ENCODE results near the gene ATP9B. TPM values are rescaled to one million over a fixed set of nuclear protein-coding genes. Genes with fewer than 3 reads are reported as not detected.

The ATP9B gene
- total RNA-seq, 1 donor from 2014 or later, result 15.8 TPM

- no peak for DNase-seq (ENCODE audit: low spot score)
- no peak for TF ChIP-seq CTCF (IDR thresholded peaks at IDR 0.05)
- Mint-ChIP-seq H3K4me1 (ENCODE audit: low read depth) (no peaks in the 10 kb centered on the region), H3K27ac (ENCODE audit: unreplicated experiment) (no peak overlapping the region), H3K36me3 (ENCODE audit: low read depth) (peaks cover 13% of the 10 kb centered on the region), H3K9me3 (ENCODE audit: low read depth) (peaks cover 4% of the 10 kb centered on the region), H3K27me3 (ENCODE audit: low read depth) (no peaks in the 10 kb centered on the region), H3K4me3 (ENCODE audit: unreplicated experiment) (no peak overlapping the region)
These were observed 248.5 kb downstream of the ATP9B start for GRCh38 chr18:79317703-79318102.

- Mint-ChIP-seq H3K27me3 (ENCODE audit: low read depth) (no peaks in the 10 kb centered on the region), H3K4me1 (ENCODE audit: low read depth) (no peaks in the 10 kb centered on the region), H3K36me3 (ENCODE audit: low read depth) (peaks cover 13% of the 10 kb centered on the region), H3K4me3 (ENCODE audit: unreplicated experiment) (no peak overlapping the region), H3K9me3 (ENCODE audit: low read depth) (peaks cover 4% of the 10 kb centered on the region), H3K27ac (ENCODE audit: unreplicated experiment) (no peak overlapping the region)
- DNase-seq (ENCODE audit: low spot score), result no peak
- no peak for TF ChIP-seq CTCF (IDR thresholded peaks at IDR 0.05)
These were observed 249.0 kb downstream of the ATP9B start for GRCh38 chr18:79318142-79318673.

- Mint-ChIP-seq H3K9me3 (ENCODE audit: low read depth) (peaks cover 4% of the 10 kb centered on the region), H3K27ac (ENCODE audit: unreplicated experiment) (no peak overlapping the region)
These were observed 251.1 kb downstream of the ATP9B start for GRCh38 chr18:79320216-79320850.

GRCh38 chr18:79321625-79322405, 252.6 kb downstream of the ATP9B start:
- Mint-ChIP-seq H3K27ac (ENCODE audit: unreplicated experiment) (no peak overlapping the region), H3K9me3 (ENCODE audit: low read depth) (no peaks in the 10 kb centered on the region), H3K27me3 (ENCODE audit: low read depth) (no peaks in the 10 kb centered on the region), H3K36me3 (ENCODE audit: low read depth) (peaks cover 3% of the 10 kb centered on the region), H3K4me1 (ENCODE audit: low read depth) (peaks cover 6% of the 10 kb centered on the region), H3K4me3 (ENCODE audit: unreplicated experiment) (no peak overlapping the region)
- DNase-seq (ENCODE audit: low spot score), result no peak
- TF ChIP-seq CTCF (IDR thresholded peaks at IDR 0.05), result no peak

More at GRCh38 chr18:79320216-79320850, 251.1 kb downstream of the ATP9B start:
- H3K4me1 Mint-ChIP-seq (ENCODE audit: low read depth), result no peaks in the 10 kb centered on the region
- no peaks in the 10 kb centered on the region for H3K27me3 Mint-ChIP-seq (ENCODE audit: low read depth)
- TF ChIP-seq CTCF (IDR thresholded peaks at IDR 0.05), result no peak
- H3K4me3 Mint-ChIP-seq (ENCODE audit: unreplicated experiment), result no peak overlapping the region
- H3K36me3 Mint-ChIP-seq (ENCODE audit: low read depth), result peaks cover 13% of the 10 kb centered on the region
- no peak for DNase-seq (ENCODE audit: low spot score)

GRCh38 chr18:79322441-79322840, 253.2 kb downstream of the ATP9B start:
- Mint-ChIP-seq H3K9me3 (ENCODE audit: low read depth) (no peaks in the 10 kb centered on the region), H3K27me3 (ENCODE audit: low read depth) (no peaks in the 10 kb centered on the region), H3K36me3 (ENCODE audit: low read depth) (peaks cover 3% of the 10 kb centered on the region), H3K4me3 (ENCODE audit: unreplicated experiment) (no peak overlapping the region), H3K4me1 (ENCODE audit: low read depth) (peaks cover 9% of the 10 kb centered on the region), H3K27ac (ENCODE audit: unreplicated experiment) (no peak overlapping the region)
- TF ChIP-seq CTCF (IDR thresholded peaks at IDR 0.05), result no peak
- DNase-seq (ENCODE audit: low spot score), result no peak

Measured in chondrocyte (in vitro differentiated cells).